H1 (cell line): ENCODE measurements around the gene PKM. TPM values are rescaled to one million over a fixed set of nuclear protein-coding genes. Genes with fewer than 3 reads are reported as not detected.

Source experiments
- CTCF ChIA-PET: fragments of 300-600 bp; sonication (Branson Sonifier 250); formaldehyde crosslinking; loops from one replicate; lab custom pipeline; 2021; ENCODE audit not compliant: partially characterized antibody; lab: Charles Lee
- POLR2A ChIA-PET: fragments of 300-600 bp; sonication (Branson Sonifier 250); formaldehyde crosslinking; loops from one replicate; lab custom pipeline; 2021; ENCODE audit warnings: inconsistent platforms; ENCODE audit not compliant: partially characterized antibody; lab: Charles Lee
- DNase-seq, 2 experiments: peaks; one replicate each; pipeline versions ENCODE4 v3.0.0 to v3.0.0-alpha.2; 2010 to 2022; ENCODE audit warnings: low spot score in 2 of 2, low read depth in 1 of 2, mixed read lengths in 1 of 2
- FAIRE-seq: peaks from 2 replicates; lab custom pipeline; 2011; peaks lifted over from hg19 to GRCh38; lab: Jason Lieb, UNC
- H2AFZ ChIP-seq: 2 replicates; pipeline ENCODE4 v1.8.1; 2012; ENCODE audit warnings: low read length, inconsistent platforms
- H2AK5ac ChIP-seq: 2 replicates; pipeline ENCODE4 v1.6.1; 2013; ENCODE audit warnings: low read depth, low read length
- H2BK120ac ChIP-seq: replicated peaks from 2 replicates; pipeline ENCODE3; 2013; ENCODE audit warnings: low read depth, low read length, inconsistent platforms
- H2BK12ac ChIP-seq: 2 replicates; pipeline ENCODE4 v1.6.1; 2013; ENCODE audit warnings: low read depth, low read length
- H2BK15ac ChIP-seq: 2 replicates; pipeline ENCODE4 v1.6.1; 2013; ENCODE audit warnings: low read length
- H2BK20ac ChIP-seq: 2 replicates; pipeline ENCODE4 v1.6.1; 2013; ENCODE audit warnings: low read length
- H2BK5ac ChIP-seq: 2 replicates; pipeline ENCODE4 v1.6.1; 2013; ENCODE audit warnings: low read depth, low read length
- H3K14ac ChIP-seq: 2 replicates; pipeline ENCODE4 v1.6.1; 2013; ENCODE audit warnings: inconsistent platforms; ENCODE audit not compliant: insufficient read length
- H3K18ac ChIP-seq: 2 replicates; pipeline ENCODE4 v1.6.1; 2013; ENCODE audit warnings: low read length; ENCODE audit errors: extremely low read depth
- H3K23ac ChIP-seq: 2 replicates; pipeline ENCODE4 v1.6.1; 2013; ENCODE audit warnings: inconsistent platforms; ENCODE audit not compliant: insufficient read length
- H3K23me2 ChIP-seq: 2 replicates; pipeline ENCODE4 v1.6.1; 2013; ENCODE audit warnings: low read depth, low read length
- H3K27ac ChIP-seq: 2 replicates; pipeline ENCODE4 v1.6.1; 2011; ENCODE audit warnings: low read depth, low read length, inconsistent platforms
- H3K27me3 ChIP-seq, 4 experiments: replicated peaks in 1 of 4; 1 replicate in 1 of 4; 2 replicates in 3 of 4; pipeline versions ENCODE4 v1.6.1 to v1.8.1; 2011 to 2013; ENCODE audit warnings: low read length in 3 of 4, mild to moderate bottlenecking in 3 of 4, inconsistent platforms in 2 of 4, mixed read lengths in 2 of 4, moderate library complexity in 1 of 4; ENCODE audit not compliant: control insufficient read depth in 3 of 4, insufficient read depth in 3 of 4; ENCODE audit errors: extremely low read depth in 1 of 4
- H3K36me3 ChIP-seq, 4 experiments: 2 replicates each; pipeline versions ENCODE4 v1.6.1 to v1.8.1; 2011 to 2013; ENCODE audit warnings: mild to moderate bottlenecking in 4 of 4, low read length in 3 of 4, moderate library complexity in 2 of 4, control low read depth in 1 of 4, inconsistent platforms in 1 of 4; ENCODE audit not compliant: insufficient read depth in 4 of 4, control insufficient read depth in 2 of 4
- H3K4ac ChIP-seq: replicated peaks from 2 replicates; pipeline ENCODE3; 2013; ENCODE audit warnings: low read length, low read depth, mixed read lengths, inconsistent platforms; ENCODE audit not compliant: insufficient read length
- H3K4me1 ChIP-seq, 4 experiments: replicated peaks in 1 of 4; 1 replicate in 1 of 4; 2 replicates in 3 of 4; pipeline versions ENCODE4 v1.6.1 to v1.8.1; 2011 to 2013; ENCODE audit warnings: low read length in 3 of 4, inconsistent platforms in 2 of 4, mixed read lengths in 1 of 4; ENCODE audit not compliant: insufficient read depth in 4 of 4, control insufficient read depth in 3 of 4
- H3K4me2 ChIP-seq, 2 experiments: 2 replicates each; pipeline versions ENCODE4 v1.6.1 to v1.8.1; 2011 to 2013; ENCODE audit warnings: low read depth in 2 of 2, low read length in 2 of 2, control low read depth in 1 of 2, inconsistent platforms in 1 of 2, mild to moderate bottlenecking in 1 of 2; ENCODE audit not compliant: insufficient read depth in 1 of 2
- H3K4me3 ChIP-seq, 4 experiments: fragments of 200-600, 300-600 bp in 1 of 4; sonication (generic), shearing (Covaris generic), sonication (Bioruptor Twin) in 1 of 4; 2 replicates each; pipeline versions ENCODE4 v1.5.1 to v1.8.1; 2011 to 2016; ENCODE audit warnings: low read length in 4 of 4, low read depth in 3 of 4, control low read depth in 2 of 4, inconsistent platforms in 2 of 4, mild to moderate bottlenecking in 2 of 4, mixed read lengths in 1 of 4, moderate library complexity in 1 of 4; ENCODE audit not compliant: insufficient read depth in 2 of 4; ENCODE audit errors: extremely low read depth in 1 of 4
- H3K56ac ChIP-seq: replicated peaks from 2 replicates; pipeline ENCODE3; 2013; ENCODE audit warnings: low read depth, mild to moderate bottlenecking, mixed read lengths, low read length, inconsistent platforms; ENCODE audit not compliant: insufficient read length
- H3K79me1 ChIP-seq: 2 replicates; pipeline ENCODE4 v1.6.1; 2013; ENCODE audit warnings: low read depth, low read length, control low read depth
- H3K79me2 ChIP-seq, 2 experiments: 2 replicates each; pipeline versions ENCODE4 v1.6.1 to v1.8.1; 2012 to 2013; ENCODE audit warnings: low read length in 2 of 2, mild to moderate bottlenecking in 2 of 2, inconsistent platforms in 1 of 2; ENCODE audit not compliant: insufficient read depth in 2 of 2, control insufficient read depth in 1 of 2
- H3K9ac ChIP-seq, 4 experiments: replicated peaks in 1 of 4; 1 replicate in 1 of 4; 2 replicates in 3 of 4; pipeline versions ENCODE4 v1.6.1 to v1.8.1; 2011 to 2013; ENCODE audit warnings: low read depth in 3 of 4, low read length in 3 of 4, control low read depth in 2 of 4, mild to moderate bottlenecking in 2 of 4, moderate library complexity in 2 of 4, inconsistent platforms in 1 of 4; ENCODE audit errors: extremely low read depth in 1 of 4
- H3K9me3 ChIP-seq, 2 experiments: 2 replicates each; pipeline versions ENCODE4 v1.6.1 to v1.8.1; 2012 to 2013; ENCODE audit warnings: mild to moderate bottlenecking in 2 of 2, moderate library complexity in 2 of 2, control low read depth in 1 of 2, inconsistent platforms in 1 of 2, low read depth in 1 of 2, low read length in 1 of 2, mixed read lengths in 1 of 2; ENCODE audit not compliant: insufficient read depth in 2 of 2
- H4K20me1 ChIP-seq, 2 experiments: replicated peaks in 1 of 2; 2 replicates each; pipeline versions ENCODE3 to v1.8.1; 2011 to 2013; ENCODE audit warnings: inconsistent platforms in 2 of 2, low read length in 2 of 2, mild to moderate bottlenecking in 1 of 2; ENCODE audit not compliant: insufficient read depth in 2 of 2, control insufficient read depth in 1 of 2
- H4K5ac ChIP-seq: 2 replicates; pipeline ENCODE4 v1.6.1; 2013; ENCODE audit warnings: low read length, low read depth, mixed read lengths, inconsistent platforms; ENCODE audit not compliant: insufficient read length
- H4K8ac ChIP-seq: 2 replicates; pipeline ENCODE4 v1.8.0; 2013; ENCODE audit warnings: mild to moderate bottlenecking, moderate library complexity, low read length, inconsistent platforms; ENCODE audit not compliant: insufficient read depth; ENCODE audit errors: extremely low read depth
- H4K91ac ChIP-seq: replicated peaks from 2 replicates; pipeline ENCODE3; 2013; ENCODE audit warnings: low read length, mixed read lengths, inconsistent platforms; ENCODE audit not compliant: insufficient read length
- GTF2F1 ChIP-seq: IDR thresholded peaks from 2 replicates; pipeline ENCODE4 v1.6.1; 2012; ENCODE audit warnings: low read depth, low read length, improper control_type of control experiment, borderline replicate concordance
- KDM1A ChIP-seq: fragments of 200-600, 300-600 bp; sonication (generic); IDR thresholded peaks from 2 replicates; pipeline ENCODE4 v1.7.1; 2016; ENCODE audit warnings: mild to moderate bottlenecking, low read length, borderline replicate concordance
- POLR2AphosphoS5 ChIP-seq: IDR thresholded peaks from 2 replicates; pipeline ENCODE4 v1.6.1; 2011; ENCODE audit warnings: low read depth, low read length
- RFX5 ChIP-seq: IDR thresholded peaks from 2 replicates; pipeline ENCODE4 v1.6.1; 2011; ENCODE audit warnings: low read depth, low read length, improper control_type of control experiment, borderline replicate concordance
- WGBS, 2 experiments: shearing (Covaris generic) in 1 of 2; methylation state at CpG; one replicate each; pipeline versions ENCODE4 v1.1.6 to v1.1.7; 2013 to 2015; ENCODE audit warnings: low lambda C conversion rate in 2 of 2, mixed read lengths in 2 of 2, inconsistent platforms in 1 of 2, low coverage in 1 of 2, missing lambda C conversion rate in 1 of 2; ENCODE audit not compliant: insufficient replicate concordance in 2 of 2, insufficient coverage in 1 of 2, insufficient read length in 1 of 2; ENCODE audit errors: extremely low coverage in 1 of 2, missing lambda C conversion rate in 1 of 2; 5-methylcytosine and 5-hydroxymethylcytosine counted together
- polyA plus RNA-seq, 7 experiments: library from polyadenylated mRNA; depleted of rRNA in 3 of 7; stranded (reverse) in 5 of 7; unstranded in 2 of 7; fragments of >200 nt in 5 of 7; fragments of 200-250 nt in 2 of 7; gene quantifications; 1 replicate in 5 of 7; 2 replicates in 1 of 7; 4 replicates in 1 of 7; pipeline versions ENCODE4 v1.2.1 to v1.2.3, GENCODE V29; 2011 to 2013; ENCODE audit warnings: missing spikeins in 2 of 7, mixed read lengths in 2 of 7
- total RNA-seq: library from RNA; stranded (reverse); fragmentation: NEBNext Ultra II Directional; extraction: Animal tissue kit (Norgen Biotek cat#: 25700); gene quantifications from 2 replicates; pipeline ENCODE4 v1.2.1, GENCODE V29; 2021

The PKM gene
- total and polyA plus RNA-seq, 2 of the 8 experiments (the other 6 are each of a cell fraction or from before 2014, with no cell fraction given), result 780 to 856 TPM

DNA sequence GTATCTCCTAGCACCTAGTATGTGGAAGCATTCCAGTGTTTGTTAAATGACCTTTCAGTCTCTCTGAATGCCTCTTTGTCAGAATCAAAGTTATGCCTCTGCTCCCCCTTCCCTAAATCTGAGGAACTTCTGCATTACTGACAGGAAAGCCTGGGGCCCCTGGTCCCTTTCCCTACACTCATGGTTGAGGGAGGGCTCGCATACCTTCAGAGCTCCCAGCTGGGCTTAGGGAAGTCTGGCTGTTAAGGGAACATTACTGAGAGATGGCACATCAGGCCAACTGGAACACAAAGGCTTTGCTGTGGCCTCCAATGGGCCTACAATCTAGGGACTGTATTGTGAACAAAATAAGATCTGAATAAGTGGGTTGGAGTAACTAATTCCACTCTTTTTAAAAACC lies 10.3 kb downstream of the PKM start:
- H3K4me1 ChIP-seq, result 0 out of 7 replicates have a peak, but pooled peaks cover 0 to 2% (median 0%) of the 10 kb centered on the region in 4 experiments

More for the DNA sequence above, 10.3 kb downstream of the PKM start:
- no peak overlapping the region for H3K56ac ChIP-seq
- H2AK5ac ChIP-seq, result no peak overlapping the region
- H3K9ac ChIP-seq, result no peak overlapping the region
- H3K4ac ChIP-seq, result no peak overlapping the region
- H4K20me1 ChIP-seq, result peaks cover 54 to 61% of the 10 kb centered on the region in 2 experiments
- H3K36me3 ChIP-seq, result peaks cover 33 to 70% (median 47%) of the 10 kb centered on the region in 4 experiments
- no peak overlapping the region for H2BK120ac ChIP-seq
- H3K79me1 ChIP-seq, result peaks cover 30% of the 10 kb centered on the region
- H3K79me2 ChIP-seq, result peaks cover 42 to 70% of the 10 kb centered on the region in 2 experiments
- H3K14ac ChIP-seq, result no peak overlapping the region
- no peak overlapping the region for H3K23ac ChIP-seq
- H3K27me3 ChIP-seq, result no peaks in the 10 kb centered on the region
- no peak overlapping the region for H4K91ac ChIP-seq
- FAIRE-seq (no peak), DNase-seq (no peak)
- ChIA-PET POLR2A (interaction anchor here (1.4 to 4.3 kb wide), 4 partner anchors 10 to 23 kb away, joined by 5 to 23 read pairs (median 9); partner anchors contain the start of genes GRAMD2A and PKM), CTCF (interaction anchor here (1.4 to 3.8 kb wide), 2 partner anchors 10 to 20 kb away, joined by 6 to 17 read pairs; partner anchors contain the start of gene PKM)
- no peak overlapping the region for H3K4me3 ChIP-seq
- H2BK15ac ChIP-seq, result no peak overlapping the region
- no peaks in the 10 kb centered on the region for H3K23me2 ChIP-seq
- H3K9me3 ChIP-seq, result no peaks in the 10 kb centered on the region
- WGBS, 2 experiments, result 74% methylated on average over 1 of the region's 1 CpG; no CpG with 5 or more reads in 1 of the 2 experiments
- no peak overlapping the region for H2BK5ac ChIP-seq
- H4K5ac ChIP-seq, result no peak overlapping the region
- H2AFZ ChIP-seq, result no peak overlapping the region
- no peak overlapping the region for H2BK20ac ChIP-seq
- H3K27ac ChIP-seq, result no peak overlapping the region
- H2BK12ac ChIP-seq, result no peak overlapping the region
- TF ChIP-seq POLR2AphosphoS5 (peak; percentile 53; the same call in 1 of the 2 replicates), RFX5 (no peak), GTF2F1 (no peak), KDM1A (no peak)
- no peak overlapping the region for H3K4me2 ChIP-seq
- no peak overlapping the region for H3K18ac ChIP-seq
- H4K8ac ChIP-seq, result no peak overlapping the region
